Superior temporal gyrus (tissue), 1 donor: ENCODE data around the gene EYS.
"Not testable (repeated sequence)": the region's sequence is repeated elsewhere in the genome, so short reads cannot be mapped to it uniquely, and the experiment has no call there.

Experiments
- DNase-seq: peaks from one replicate; pipeline ENCODE4 v3.0.0-alpha.2; 2016; ENCODE audit errors: extremely low spot score

EYS gene

GRCh38 chr6:65088575-65088974 is 618.5 kb downstream of the EYS start:
- DNase-seq = no peak

GRCh38 chr6:65081756-65082155 is 625.3 kb downstream of the EYS start:
- DNase-seq = no peak

- DNase-seq = no peak
Observed at GRCh38 chr6:65075705-65076230, 631.3 kb downstream of the EYS start.

GRCh38 chr6:65072500-65072899 is 634.5 kb downstream of the EYS start:
- DNase-seq = no peak

GRCh38 chr6:65071480-65071879 is 635.5 kb downstream of the EYS start:
- DNase-seq = no peak

GRCh38 chr6:65064844-65065243 is 642.2 kb downstream of the EYS start:
- no peak for DNase-seq

GRCh38 chr6:65059568-65059967 is 647.5 kb downstream of the EYS start:
- DNase-seq = no peak

- DNase-seq = no peak
Observed at GRCh38 chr6:65055545-65055944, 651.5 kb downstream of the EYS start.

- no peak for DNase-seq
Observed at GRCh38 chr6:65052626-65053025, 654.4 kb downstream of the EYS start.

- no peak for DNase-seq
Observed at GRCh38 chr6:65045801-65046200, 661.2 kb downstream of the EYS start.

- DNase-seq = no peak
Observed at GRCh38 chr6:65014006-65014405, 693.0 kb downstream of the EYS start.

- DNase-seq = no peak
Observed at GRCh38 chr6:65006788-65007187, 700.2 kb downstream of the EYS start.

- DNase-seq = no peak
Observed at GRCh38 chr6:65004283-65004682, 702.7 kb downstream of the EYS start.

- DNase-seq = not testable (repeated sequence)
Observed at GRCh38 chr6:65002882-65003281, 704.1 kb downstream of the EYS start.

GRCh38 chr6:65000815-65001214 is 706.2 kb downstream of the EYS start:
- DNase-seq = no peak

GRCh38 chr6:64998204-64998603 is 708.8 kb downstream of the EYS start:
- DNase-seq = no peak

GRCh38 chr6:64996301-64996700 is 710.7 kb downstream of the EYS start:
- no peak for DNase-seq

- DNase-seq = no peak
Observed at GRCh38 chr6:64990652-64991304, 716.2 kb downstream of the EYS start.

- no peak for DNase-seq
Observed at GRCh38 chr6:64988148-64988547, 718.9 kb downstream of the EYS start.

- no peak for DNase-seq
Observed at GRCh38 chr6:64987066-64987465, 720.0 kb downstream of the EYS start.

- no peak for DNase-seq
Observed at GRCh38 chr6:64985726-64986125, 721.3 kb downstream of the EYS start.

GRCh38 chr6:64984948-64985347 is 722.1 kb downstream of the EYS start:
- DNase-seq = no peak

GRCh38 chr6:64983089-64983488 is 723.9 kb downstream of the EYS start:
- DNase-seq = no peak

- no peak for DNase-seq
Observed at GRCh38 chr6:64973142-64973541, 733.9 kb downstream of the EYS start.
